Measurements from ENCODE around the gene FNIP2.

The FNIP2 gene

DNA sequence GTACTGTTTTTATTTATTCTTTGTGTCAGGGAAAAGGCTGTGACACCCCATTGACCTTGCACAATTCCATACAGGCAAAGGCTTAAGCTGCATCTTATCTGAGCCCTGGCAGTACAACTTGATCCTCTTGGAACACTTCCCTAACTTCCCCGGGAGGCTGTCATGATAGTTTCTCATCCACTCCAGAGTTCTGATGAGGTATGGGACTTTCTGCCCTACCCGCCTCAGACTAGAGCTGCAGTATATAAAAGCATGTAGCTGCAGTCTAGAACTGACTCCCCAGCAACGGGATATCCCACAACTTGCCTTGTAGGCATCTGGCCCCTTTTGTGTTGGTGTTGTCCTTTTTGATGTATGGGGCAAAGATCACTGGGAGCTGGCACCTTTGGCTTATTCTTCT lies 72.7 kb downstream of the FNIP2 start:
- H3K36me3 Mint-ChIP-seq (ENCODE audit: low read depth): peaks cover 40% of the 10 kb centered on the region
- no peak overlapping the region for H3K4me3 Mint-ChIP-seq
- DNase-seq: no peak
- peaks cover 2% of the 10 kb centered on the region for H3K4me1 Mint-ChIP-seq (ENCODE audit: low read depth)
- H3K9me3 Mint-ChIP-seq: no peaks in the 10 kb centered on the region
- H3K27me3 Mint-ChIP-seq: no peaks in the 10 kb centered on the region
- H3K27ac Mint-ChIP-seq: no peak overlapping the region

DNA sequence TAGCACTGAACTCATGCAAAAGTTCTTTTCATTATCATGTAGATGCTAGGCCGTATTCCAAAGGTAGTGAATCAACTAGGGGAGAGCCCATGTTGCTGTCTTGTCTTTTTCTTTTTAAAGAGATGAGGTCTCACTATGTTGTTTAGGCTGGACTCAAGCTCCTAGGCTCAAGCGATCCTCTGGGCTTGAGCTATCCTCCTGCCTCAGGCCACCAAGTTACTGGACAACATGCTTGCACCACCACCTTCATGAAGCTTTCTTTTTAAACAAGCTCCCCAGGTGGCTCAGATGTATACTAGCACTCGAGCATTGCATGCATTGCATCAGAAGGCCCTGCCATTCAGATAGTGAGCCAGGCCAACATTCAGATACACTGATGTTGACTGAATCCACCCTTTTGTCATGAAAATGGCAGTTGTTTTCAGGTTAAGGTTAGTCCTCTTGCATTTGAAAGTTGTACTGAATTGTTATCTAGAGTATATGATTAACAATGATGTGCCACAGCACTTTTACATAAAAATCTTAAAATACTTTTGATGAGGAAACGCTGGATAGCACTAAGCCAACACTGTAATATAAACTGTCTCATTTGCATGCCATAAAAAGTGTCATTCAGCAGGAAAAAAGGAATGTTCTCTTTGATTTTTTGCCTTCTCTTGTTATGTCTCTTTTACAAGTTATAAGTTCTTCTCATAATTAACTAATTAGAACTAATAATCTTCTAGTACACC lies 76.7 kb downstream of the FNIP2 start:
- H3K9me3 Mint-ChIP-seq: no peaks in the 10 kb centered on the region

DNA sequence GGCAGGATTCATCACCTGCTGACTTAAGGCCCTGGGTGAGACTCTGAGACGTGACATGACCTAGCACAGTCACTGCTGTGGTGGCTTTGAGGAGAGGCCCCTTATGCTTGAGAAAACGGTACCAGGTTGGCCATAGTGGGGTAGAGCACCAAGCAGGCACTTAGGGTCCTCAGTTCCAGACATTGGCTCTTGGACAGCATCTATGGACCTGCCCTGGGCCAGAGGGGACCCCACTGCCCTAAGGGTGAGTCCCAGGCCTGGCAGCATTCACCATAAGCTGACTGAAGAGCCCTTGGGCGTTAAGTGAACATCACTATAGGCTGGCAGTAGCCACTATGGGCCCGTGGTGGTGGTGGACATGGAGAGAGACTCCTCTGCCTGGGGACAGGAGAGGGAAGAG lies 78.7 kb downstream of the FNIP2 start:
- Mint-ChIP-seq H3K27ac (no peak overlapping the region), H3K36me3 (ENCODE audit: low read depth) (peaks cover 24% of the 10 kb centered on the region), H3K9me3 (no peaks in the 10 kb centered on the region), H3K4me1 (ENCODE audit: low read depth) (peaks cover 12% of the 10 kb centered on the region), H3K27me3 (no peaks in the 10 kb centered on the region), H3K4me3 (no peak overlapping the region)
- DNase-seq: no peak

More for the DNA sequence above, 76.7 kb downstream of the FNIP2 start:
- no peak for DNase-seq
- Mint-ChIP-seq H3K4me3 (no peak overlapping the region), H3K27me3 (no peaks in the 10 kb centered on the region), H3K36me3 (ENCODE audit: low read depth) (peaks cover 20% of the 10 kb centered on the region), H3K27ac (no peak overlapping the region), H3K4me1 (ENCODE audit: low read depth) (peaks cover 9% of the 10 kb centered on the region)

GRCh38 chr4:158849681-158850080 lies 80.9 kb downstream of the FNIP2 start:
- Mint-ChIP-seq H3K4me1 (ENCODE audit: low read depth) (peaks cover 12% of the 10 kb centered on the region), H3K27ac (no peak overlapping the region), H3K4me3 (no peak overlapping the region)

DNA sequence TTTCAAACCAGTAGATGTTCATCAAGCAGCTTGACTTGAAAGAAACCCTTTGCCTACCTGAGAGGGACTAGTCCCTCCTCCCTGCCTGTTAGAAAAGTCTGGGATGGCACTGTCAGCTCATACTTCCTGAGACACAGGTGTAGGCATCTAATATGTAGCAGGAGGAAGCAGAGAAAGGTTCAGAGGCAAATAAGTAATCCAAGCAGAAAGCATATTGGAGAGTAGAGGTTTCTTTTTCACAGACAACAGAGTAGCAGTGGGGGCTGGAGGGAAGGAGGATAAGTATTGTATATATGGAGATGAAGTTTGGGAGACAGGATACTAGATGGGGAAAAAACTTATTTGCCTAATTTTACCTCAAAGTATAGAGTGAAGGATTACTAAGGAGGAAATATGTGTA lies 81.5 kb downstream of the FNIP2 start:
- peaks cover 25% of the 10 kb centered on the region for H3K36me3 Mint-ChIP-seq (ENCODE audit: low read depth)
- no peak overlapping the region for H3K27ac Mint-ChIP-seq
- no peaks in the 10 kb centered on the region for H3K9me3 Mint-ChIP-seq
- no peak overlapping the region for H3K4me3 Mint-ChIP-seq
- no peaks in the 10 kb centered on the region for H3K27me3 Mint-ChIP-seq
- no peak for DNase-seq
- peaks cover 12% of the 10 kb centered on the region for H3K4me1 Mint-ChIP-seq (ENCODE audit: low read depth)

More at GRCh38 chr4:158849681-158850080, 80.9 kb downstream of the FNIP2 start:
- Mint-ChIP-seq H3K9me3 (no peaks in the 10 kb centered on the region), H3K27me3 (no peaks in the 10 kb centered on the region), H3K36me3 (ENCODE audit: low read depth) (peaks cover 25% of the 10 kb centered on the region)
- no peak for DNase-seq

GRCh38 chr4:158850800-158851644 lies 82.2 kb downstream of the FNIP2 start:
- Mint-ChIP-seq H3K27me3 (no peaks in the 10 kb centered on the region), H3K4me1 (ENCODE audit: low read depth) (peaks cover 12% of the 10 kb centered on the region), H3K9me3 (no peaks in the 10 kb centered on the region), H3K27ac (no peak overlapping the region), H3K36me3 (ENCODE audit: low read depth) (peaks cover 28% of the 10 kb centered on the region), H3K4me3 (no peak overlapping the region)
- no peak for DNase-seq

DNA sequence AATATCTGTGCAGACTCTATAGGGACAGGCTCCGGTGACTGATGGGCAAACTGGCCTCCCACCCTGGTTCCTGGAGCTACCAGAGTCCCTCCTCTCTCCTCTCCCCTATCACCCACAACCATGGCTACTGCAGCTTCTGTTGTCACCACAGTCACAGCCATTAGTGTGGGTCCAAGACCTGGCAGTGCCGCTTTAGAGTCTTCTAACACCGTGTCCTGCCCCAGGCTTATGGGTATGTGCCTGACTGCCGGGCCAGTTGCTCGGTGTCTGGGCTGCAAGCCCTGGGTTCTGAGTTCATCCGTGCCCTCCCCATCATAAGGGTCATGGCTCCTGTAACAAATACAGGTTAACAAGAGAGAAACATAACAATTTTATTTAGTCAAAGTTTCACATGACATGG lies 85.4 kb downstream of the FNIP2 start:
- Mint-ChIP-seq H3K36me3 (ENCODE audit: low read depth) (peaks cover 24% of the 10 kb centered on the region), H3K27ac (no peak overlapping the region), H3K4me1 (ENCODE audit: low read depth) (peaks cover 12% of the 10 kb centered on the region), H3K4me3 (no peak overlapping the region), H3K27me3 (no peaks in the 10 kb centered on the region), H3K9me3 (no peaks in the 10 kb centered on the region)
- no peak for DNase-seq

DNA sequence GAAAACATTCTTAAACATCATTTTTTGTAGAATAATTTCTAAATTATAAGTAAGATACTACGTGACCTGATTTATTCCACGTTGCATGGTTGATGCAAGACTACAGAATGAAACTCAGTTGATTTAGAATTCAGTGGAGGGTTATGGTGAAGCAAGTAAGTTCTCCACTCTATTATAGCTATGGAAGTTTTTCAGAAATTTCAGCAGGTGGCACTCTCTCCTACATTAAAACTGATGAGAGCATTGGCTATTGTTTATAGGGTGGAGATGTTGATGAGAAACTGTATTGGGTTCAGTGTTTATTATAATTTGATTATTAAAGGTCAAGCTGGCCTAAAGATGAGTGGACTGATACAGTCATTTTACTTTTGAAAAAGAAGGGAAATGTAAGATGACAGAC lies 88.0 kb downstream of the FNIP2 start:
- no peak overlapping the region for H3K27ac Mint-ChIP-seq
- no peaks in the 10 kb centered on the region for H3K27me3 Mint-ChIP-seq
- no peak for DNase-seq
- no peaks in the 10 kb centered on the region for H3K4me1 Mint-ChIP-seq (ENCODE audit: low read depth)
- H3K4me3 Mint-ChIP-seq: no peak overlapping the region
- H3K9me3 Mint-ChIP-seq: no peaks in the 10 kb centered on the region
- peaks cover 43% of the 10 kb centered on the region for H3K36me3 Mint-ChIP-seq (ENCODE audit: low read depth)

- no peak for DNase-seq
- Mint-ChIP-seq H3K36me3 (ENCODE audit: low read depth) (peaks cover 49% of the 10 kb centered on the region), H3K4me3 (no peak overlapping the region), H3K4me1 (ENCODE audit: low read depth) (no peaks in the 10 kb centered on the region), H3K27ac (no peak overlapping the region), H3K27me3 (no peaks in the 10 kb centered on the region), H3K9me3 (no peaks in the 10 kb centered on the region)
Measured at GRCh38 chr4:158857951-158858350, 89.1 kb downstream of the FNIP2 start.

DNA sequence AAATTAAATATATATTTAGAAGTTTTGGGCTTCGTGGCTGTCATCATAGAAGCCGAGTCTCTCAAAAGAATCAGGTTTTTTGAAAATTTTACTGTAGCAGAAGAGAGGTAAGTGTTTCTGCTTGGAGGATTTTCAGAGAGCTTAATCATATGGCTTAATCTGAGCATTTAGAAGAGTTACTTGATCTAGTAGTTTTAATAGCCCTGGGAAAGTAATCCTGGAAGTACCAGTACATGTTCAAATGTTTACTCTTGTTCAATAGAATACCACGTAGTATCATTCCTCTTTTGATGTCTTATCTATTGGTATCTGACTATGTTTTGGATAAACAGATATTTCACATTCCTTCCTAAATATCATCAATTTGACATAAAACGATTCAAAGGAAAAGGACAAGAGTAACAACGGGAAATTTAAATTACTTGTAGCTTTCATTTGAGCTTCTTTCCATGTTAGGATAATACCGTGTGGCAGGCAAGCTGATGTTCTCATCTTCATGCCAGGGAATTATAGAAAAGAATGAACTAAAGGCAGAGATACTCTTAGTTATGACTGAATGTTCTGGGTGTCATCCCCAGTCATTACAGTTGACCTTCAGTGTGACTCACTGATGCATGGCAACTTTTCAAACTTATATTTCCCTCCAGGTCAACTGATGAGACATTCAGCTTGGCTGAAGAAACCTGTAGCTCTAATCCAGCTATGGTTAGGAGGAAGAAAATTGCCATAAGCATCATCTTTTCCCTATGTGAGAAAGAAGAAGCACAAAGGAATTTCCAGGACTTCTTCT lies 89.8 kb downstream of the FNIP2 start:
- no peaks in the 10 kb centered on the region for H3K9me3 Mint-ChIP-seq
- H3K36me3 Mint-ChIP-seq (ENCODE audit: low read depth): peaks cover 53% of the 10 kb centered on the region
- DNase-seq: no peak
- no peak overlapping the region for H3K27ac Mint-ChIP-seq
- no peaks in the 10 kb centered on the region for H3K4me1 Mint-ChIP-seq (ENCODE audit: low read depth)
- H3K4me3 Mint-ChIP-seq: no peak overlapping the region
- no peaks in the 10 kb centered on the region for H3K27me3 Mint-ChIP-seq

DNA sequence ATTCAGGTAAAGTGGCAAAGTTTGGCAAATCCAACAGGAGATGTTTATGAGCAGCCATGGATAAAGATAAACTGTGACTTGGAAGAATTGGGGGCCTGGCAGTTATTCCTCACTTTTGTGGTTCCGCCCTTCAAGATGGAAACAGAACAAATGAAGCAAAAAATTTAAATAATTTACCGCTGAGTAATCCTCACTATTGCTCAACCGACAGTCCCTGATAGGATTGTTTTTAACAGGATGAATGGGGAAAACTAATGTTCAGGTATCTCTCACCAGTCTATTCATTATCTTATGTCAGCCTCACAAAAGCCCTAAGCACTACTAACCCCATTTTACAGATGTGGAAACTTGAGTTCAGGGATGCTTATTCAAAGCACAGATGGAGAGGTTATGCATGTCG lies 90.8 kb downstream of the FNIP2 start:
- no peak for DNase-seq
- H3K9me3 Mint-ChIP-seq: no peaks in the 10 kb centered on the region
- no peaks in the 10 kb centered on the region for H3K4me1 Mint-ChIP-seq (ENCODE audit: low read depth)
- H3K27me3 Mint-ChIP-seq: no peaks in the 10 kb centered on the region
- no peak overlapping the region for H3K27ac Mint-ChIP-seq
- peaks cover 50% of the 10 kb centered on the region for H3K36me3 Mint-ChIP-seq (ENCODE audit: low read depth)
- no peak overlapping the region for H3K4me3 Mint-ChIP-seq

- H3K27ac Mint-ChIP-seq: no peak overlapping the region
- H3K9me3 Mint-ChIP-seq: no peaks in the 10 kb centered on the region
- no peaks in the 10 kb centered on the region for H3K4me1 Mint-ChIP-seq (ENCODE audit: low read depth)
- H3K27me3 Mint-ChIP-seq: no peaks in the 10 kb centered on the region
- DNase-seq: no peak
- H3K4me3 Mint-ChIP-seq: no peak overlapping the region
- peaks cover 49% of the 10 kb centered on the region for H3K36me3 Mint-ChIP-seq (ENCODE audit: low read depth)
Measured at GRCh38 chr4:158860856-158861255, 92.0 kb downstream of the FNIP2 start.

- H3K27ac Mint-ChIP-seq: no peak overlapping the region
- peaks cover 49% of the 10 kb centered on the region for H3K36me3 Mint-ChIP-seq (ENCODE audit: low read depth)
- no peak for DNase-seq
- no peaks in the 10 kb centered on the region for H3K9me3 Mint-ChIP-seq
- H3K4me3 Mint-ChIP-seq: no peak overlapping the region
- H3K27me3 Mint-ChIP-seq: no peaks in the 10 kb centered on the region
- no peaks in the 10 kb centered on the region for H3K4me1 Mint-ChIP-seq (ENCODE audit: low read depth)
Measured at GRCh38 chr4:158861281-158861680, 92.5 kb downstream of the FNIP2 start.

DNA sequence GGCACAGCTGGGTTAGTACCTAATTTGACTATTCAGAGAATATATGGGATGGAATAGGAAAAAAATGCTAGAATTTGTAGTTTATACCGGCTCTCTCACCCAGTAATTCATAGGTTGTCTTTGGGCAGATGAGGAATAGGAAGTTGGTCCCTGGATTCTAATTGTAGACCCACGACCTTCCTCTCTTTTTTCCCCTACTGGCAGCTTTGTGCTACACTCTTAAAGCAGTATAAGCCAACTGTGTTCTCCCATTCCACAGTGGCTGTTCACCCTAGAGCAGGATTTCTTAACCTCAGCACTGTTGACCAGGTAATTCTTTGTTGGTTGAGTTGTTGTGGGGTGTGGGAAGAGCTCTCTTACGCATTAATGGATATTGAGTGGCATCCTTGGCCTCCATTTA lies 92.9 kb downstream of the FNIP2 start:
- Mint-ChIP-seq H3K27ac (no peak overlapping the region), H3K36me3 (ENCODE audit: low read depth) (peaks cover 52% of the 10 kb centered on the region), H3K9me3 (no peaks in the 10 kb centered on the region), H3K4me1 (ENCODE audit: low read depth) (no peaks in the 10 kb centered on the region), H3K4me3 (no peak overlapping the region), H3K27me3 (no peaks in the 10 kb centered on the region)
- no peak for DNase-seq
